HEK293 (cell line): ENCODE data around the gene DYNC1I1.

Experiments used
- CTCF ChIA-PET: fragments of 350-600 bp; formaldehyde crosslinking; extraction: SDS; loops from one replicate; lab custom pipeline; 2021; ENCODE audit warnings: antibody characterized with exemption; lab: Yijun Ruan, JAX
- POLR2A ChIA-PET: fragments of 300-600 bp; formaldehyde crosslinking; extraction: SDS; loops from one replicate; lab custom pipeline; 2020; ENCODE audit warnings: antibody characterized with exemption, inconsistent platforms; lab: Yijun Ruan, JAX
- H3K27ac ChIP-seq: fragments of 200-500 bp; sonication (Bioruptor generic); 2 replicates; pipeline ENCODE4 v1.5.1; 2014; ENCODE audit warnings: low read depth, low read length, control low read depth, inconsistent platforms; ENCODE audit errors: extremely low read depth
- H3K36me3 ChIP-seq, 2 experiments: fragments of 200-500 bp in 1 of 2; sonication (Bioruptor generic) in 1 of 2; 1 replicate in 1 of 2; 2 replicates in 1 of 2; pipeline ENCODE4 v1.5.1; 2014 to 2017; ENCODE audit warnings: inconsistent platforms in 2 of 2, low read length in 2 of 2; ENCODE audit not compliant: control insufficient read depth in 2 of 2, insufficient read depth in 1 of 2
- H3K4me1 ChIP-seq: fragments of 200-500 bp; sonication (Bioruptor generic); 2 replicates; pipeline ENCODE4 v1.5.1; 2014; ENCODE audit warnings: mild to moderate bottlenecking, low read length, inconsistent platforms; ENCODE audit not compliant: control insufficient read depth, insufficient read depth
- H3K4me3 ChIP-seq: 2 replicates; pipeline ENCODE4 v1.5.1; 2011; ENCODE audit warnings: low read depth, mild to moderate bottlenecking, control low read depth, low read length, moderate library complexity
- H3K9me3 ChIP-seq: fragments of 200-500 bp; sonication (Bioruptor generic); 2 replicates; pipeline ENCODE4 v1.5.1; 2014; ENCODE audit warnings: low read depth, low read length, inconsistent platforms; ENCODE audit not compliant: control insufficient read depth, insufficient read depth
- BCL11B ChIP-seq: fragments of 450-650 bp; formaldehyde crosslinking; IDR thresholded peaks from 2 replicates; pipeline ENCODE4 v1.5.1; 2016; ENCODE audit warnings: low read depth, missing biosample characterization, missing genetic modification characterization
- HOXA7 ChIP-seq: sonication (generic); formaldehyde crosslinking; IDR thresholded peaks from 2 replicates; pipeline ENCODE4 v1.8.1; 2022; ENCODE audit warnings: missing genetic modification reagents, borderline replicate concordance
- INSM2 ChIP-seq: fragments of 450-650 bp; formaldehyde crosslinking; IDR thresholded peaks from 2 replicates; pipeline ENCODE4 v1.5.1; 2016; ENCODE audit warnings: missing biosample characterization, missing genetic modification characterization
- KLF1 ChIP-seq: fragments of 450-650 bp; formaldehyde crosslinking; IDR thresholded peaks from 2 replicates; pipeline ENCODE4 v1.5.1; 2016; ENCODE audit warnings: missing biosample characterization, missing genetic modification characterization
- TCF7L2 ChIP-seq: IDR thresholded peaks from 2 replicates; pipeline ENCODE4 v1.6.1; 2011; ENCODE audit warnings: low read depth, mild to moderate bottlenecking, inconsistent platforms, low read length, moderate library complexity, borderline replicate concordance
- TSHZ1 ChIP-seq: fragments of 450-650 bp; formaldehyde crosslinking; IDR thresholded peaks from 2 replicates; pipeline ENCODE4 v1.5.1; 2016; ENCODE audit warnings: missing biosample characterization, missing genetic modification characterization, borderline replicate concordance
- ZNF146 ChIP-seq: fragments of 450-650 bp; formaldehyde crosslinking; IDR thresholded peaks from 2 replicates; pipeline ENCODE4 v1.5.1; 2016; ENCODE audit warnings: missing biosample characterization, missing genetic modification characterization
- ZNF202 ChIP-seq: fragments of 450-650 bp; formaldehyde crosslinking; IDR thresholded peaks from 2 replicates; pipeline ENCODE4 v1.5.1; 2016; ENCODE audit warnings: missing biosample characterization, missing genetic modification characterization, borderline replicate concordance
- ZNF416 ChIP-seq: fragments of 450-650 bp; formaldehyde crosslinking; IDR thresholded peaks from 2 replicates; pipeline ENCODE4 v1.5.1; 2016; ENCODE audit warnings: missing biosample characterization, missing genetic modification characterization
- ZNF433 ChIP-seq: fragments of 450-650 bp; formaldehyde crosslinking; IDR thresholded peaks from 2 replicates; pipeline ENCODE4 v1.5.1; 2016; ENCODE audit warnings: missing biosample characterization, missing genetic modification characterization, low read depth
- ZNF513 ChIP-seq: fragments of 450-650 bp; IDR thresholded peaks from 2 replicates; pipeline ENCODE4 v1.5.1; 2018; ENCODE audit warnings: missing biosample characterization, missing genetic modification characterization
- ZNF544 ChIP-seq: fragments of 450-650 bp; formaldehyde crosslinking; IDR thresholded peaks from 2 replicates; pipeline ENCODE4 v1.5.0; 2017; ENCODE audit warnings: missing biosample characterization, missing genetic modification characterization
- ZNF707 ChIP-seq: fragments of 450-650 bp; formaldehyde crosslinking; IDR thresholded peaks from 2 replicates; pipeline ENCODE4 v1.5.1; 2016; ENCODE audit warnings: missing biosample characterization, missing genetic modification characterization
- ZNF747 ChIP-seq: fragments of 450-650 bp; formaldehyde crosslinking; IDR thresholded peaks from 2 replicates; pipeline ENCODE4 v1.5.1; 2016; ENCODE audit warnings: missing biosample characterization, missing genetic modification characterization
- ZNF792 ChIP-seq: fragments of 450-650 bp; formaldehyde crosslinking; IDR thresholded peaks from 2 replicates; pipeline ENCODE4 v1.5.1; 2016; ENCODE audit warnings: missing biosample characterization, missing genetic modification characterization
- ZSCAN4 ChIP-seq: fragments of 450-650 bp; formaldehyde crosslinking; IDR thresholded peaks from 2 replicates; pipeline ENCODE4 v1.5.1; 2017; ENCODE audit warnings: missing biosample characterization, missing genetic modification characterization

Gene DYNC1I1

GRCh38 chr7:96055717-96056116 is 283.4 kb downstream of the DYNC1I1 start:
- Histone ChIP-seq H3K36me3 (no peaks in the 10 kb centered on the region), H3K4me1 (no peaks in the 10 kb centered on the region), H3K9me3 (no peaks in the 10 kb centered on the region), H3K4me3 (no peak overlapping the region), H3K27ac (no peak overlapping the region)
- ChIA-PET POLR2A (no interaction called here), CTCF (no interaction called here)
- TF ChIP-seq ZNF202 (no peak), TSHZ1 (tag by site-specific recombination) (no peak)
- TF ChIP-seq, all 188 proteins: peak for 0

- POLR2A ChIA-PET: no interaction called here
- TF ChIP-seq ZNF433 (no peak), TCF7L2 (no peak), ZNF513 (no peak), HOXA7 (CRISPR knock-in tag) (no peak), BCL11B (no peak), ZNF792 (tag by site-specific recombination) (no peak), ZNF747 (tag by site-specific recombination) (no peak), ZNF416 (tag by site-specific recombination) (no peak), ZNF146 (tag by site-specific recombination) (no peak), ZNF707 (tag by site-specific recombination) (no peak), KLF1 (tag by site-specific recombination) (no peak), INSM2 (tag by site-specific recombination) (no peak), ZSCAN4 (tag by site-specific recombination) (no peak), ZNF544 (no peak)
- CTCF ChIA-PET: interaction anchor here (0.6 kb wide), 1 partner anchor 613 kb away, joined by 4 read pairs; no protein-coding TSS in a partner anchor
These were observed 286.7 kb downstream of the DYNC1I1 start for GRCh38 chr7:96059075-96059474.

More at GRCh38 chr7:96059075-96059474, 286.7 kb downstream of the DYNC1I1 start:
- no peak overlapping the region for H3K27ac ChIP-seq
- no peaks in the 10 kb centered on the region for H3K4me1 ChIP-seq
- H3K36me3 ChIP-seq: no peaks in the 10 kb centered on the region
- H3K9me3 ChIP-seq: no peaks in the 10 kb centered on the region
- no peak overlapping the region for H3K4me3 ChIP-seq
